CD4-positive, alpha-beta T cell treated with Interleukin-6 at 100 ng/mL for 8 hours (primary cell): ENCODE data around the gene GRM8.

Source experiments
- DNase-seq: peaks from one replicate; pipeline ENCODE4 v3.0.0-alpha.2; 2020; ENCODE audit warnings: mixed read lengths, low spot score

The GRM8 gene

GRCh38 chr7:126658684-126659083 lies 594.1 kb downstream of the GRM8 start:
- no peak for DNase-seq

GRCh38 chr7:126657599-126658358 lies 595.0 kb downstream of the GRM8 start:
- DNase-seq = no peak

GRCh38 chr7:126657137-126657536 lies 595.6 kb downstream of the GRM8 start:
- DNase-seq = no peak

- no peak for DNase-seq
Observed at GRCh38 chr7:126656165-126656564, 596.6 kb downstream of the GRM8 start.

GRCh38 chr7:126637538-126637937 lies 615.2 kb downstream of the GRM8 start:
- DNase-seq = no peak

GRCh38 chr7:126635545-126635944 lies 617.2 kb downstream of the GRM8 start:
- DNase-seq = no peak

- no peak for DNase-seq
Observed at GRCh38 chr7:126608339-126608776, 644.4 kb downstream of the GRM8 start.

- DNase-seq = no peak
Observed at GRCh38 chr7:126606331-126606730, 646.4 kb downstream of the GRM8 start.

GRCh38 chr7:126605553-126605952 lies 647.2 kb downstream of the GRM8 start:
- no peak for DNase-seq

- no peak for DNase-seq
Observed at GRCh38 chr7:126605056-126605455, 647.7 kb downstream of the GRM8 start.

- no peak for DNase-seq
Observed at GRCh38 chr7:126589068-126589684, 663.6 kb downstream of the GRM8 start.

GRCh38 chr7:126578338-126578737 lies 674.4 kb downstream of the GRM8 start:
- no peak for DNase-seq

- DNase-seq = no peak
Observed at GRCh38 chr7:126574276-126575250, 678.2 kb downstream of the GRM8 start.

- DNase-seq = no peak
Observed at GRCh38 chr7:126570845-126571244, 681.9 kb downstream of the GRM8 start.

GRCh38 chr7:126569402-126569801 lies 683.3 kb downstream of the GRM8 start:
- DNase-seq = no peak

GRCh38 chr7:126557271-126557670 lies 695.5 kb downstream of the GRM8 start:
- DNase-seq = no peak

- no peak for DNase-seq
Observed at GRCh38 chr7:126541406-126541805, 711.3 kb downstream of the GRM8 start.

GRCh38 chr7:126535176-126535575 lies 717.6 kb downstream of the GRM8 start:
- DNase-seq = no peak

- no peak for DNase-seq
Observed at GRCh38 chr7:126533715-126534114, 719.0 kb downstream of the GRM8 start.

GRCh38 chr7:126529833-126530232 lies 722.9 kb downstream of the GRM8 start:
- DNase-seq = no peak

GRCh38 chr7:126529254-126529653 lies 723.5 kb downstream of the GRM8 start:
- DNase-seq = no peak

GRCh38 chr7:126525906-126526305 lies 726.8 kb downstream of the GRM8 start:
- DNase-seq = no peak

GRCh38 chr7:126524967-126525366 lies 727.8 kb downstream of the GRM8 start:
- no peak for DNase-seq
